ENCODE results near the gene PIK3IP1.

Gene PIK3IP1

GRCh38 chr22:31278151-31278621 lies 14.1 kb downstream of the PIK3IP1 start:
- DNase-seq, result no peak

- no peak for DNase-seq
Measured at GRCh38 chr22:31277741-31278140, 14.5 kb downstream of the PIK3IP1 start.

- DNase-seq, result no peak
Measured at GRCh38 chr22:31276426-31277167, 15.7 kb downstream of the PIK3IP1 start.

DNA sequence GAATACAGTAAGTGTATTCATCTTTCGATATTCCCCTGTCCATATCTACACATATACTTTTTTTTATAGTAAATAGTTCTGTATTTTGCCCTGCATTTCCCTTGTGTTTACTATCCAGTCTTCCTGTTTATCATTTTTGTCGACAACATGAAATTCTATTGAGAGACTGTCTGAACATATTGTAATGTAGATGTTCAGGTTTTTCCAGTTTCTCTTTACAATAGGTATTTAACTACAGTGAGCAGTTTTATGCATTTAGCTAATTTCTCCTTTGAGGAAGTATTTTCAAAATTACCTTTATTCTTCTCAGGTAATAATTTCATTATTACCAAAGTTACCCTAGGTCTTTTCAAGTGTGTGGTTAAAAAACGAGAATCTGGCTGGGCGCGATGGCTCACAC lies 16.7 kb downstream of the PIK3IP1 start:
- no peak for DNase-seq

- no peak for DNase-seq
Measured at GRCh38 chr22:31275018-31275417, 17.3 kb downstream of the PIK3IP1 start.

DNA sequence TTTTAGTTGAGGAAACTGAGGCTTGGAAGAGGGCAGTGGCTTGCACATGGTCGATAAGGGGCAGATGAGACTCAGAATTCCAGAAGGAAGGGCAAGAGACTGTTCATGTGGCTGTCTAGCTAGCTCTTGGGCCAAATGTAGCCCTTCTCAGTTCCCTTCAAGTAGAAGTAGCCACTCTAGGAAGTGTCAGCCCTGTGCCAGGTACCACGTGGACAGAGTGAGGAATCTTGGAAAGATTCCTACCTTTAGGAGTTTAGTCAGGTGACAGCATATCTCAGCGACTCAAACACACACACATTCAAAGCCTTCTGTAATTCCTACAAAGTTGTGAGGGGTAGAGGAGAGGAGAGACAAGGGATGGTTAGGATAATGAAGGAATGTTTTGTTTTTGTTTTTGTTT lies 18.3 kb downstream of the PIK3IP1 start:
- DNase-seq, result no peak

DNA sequence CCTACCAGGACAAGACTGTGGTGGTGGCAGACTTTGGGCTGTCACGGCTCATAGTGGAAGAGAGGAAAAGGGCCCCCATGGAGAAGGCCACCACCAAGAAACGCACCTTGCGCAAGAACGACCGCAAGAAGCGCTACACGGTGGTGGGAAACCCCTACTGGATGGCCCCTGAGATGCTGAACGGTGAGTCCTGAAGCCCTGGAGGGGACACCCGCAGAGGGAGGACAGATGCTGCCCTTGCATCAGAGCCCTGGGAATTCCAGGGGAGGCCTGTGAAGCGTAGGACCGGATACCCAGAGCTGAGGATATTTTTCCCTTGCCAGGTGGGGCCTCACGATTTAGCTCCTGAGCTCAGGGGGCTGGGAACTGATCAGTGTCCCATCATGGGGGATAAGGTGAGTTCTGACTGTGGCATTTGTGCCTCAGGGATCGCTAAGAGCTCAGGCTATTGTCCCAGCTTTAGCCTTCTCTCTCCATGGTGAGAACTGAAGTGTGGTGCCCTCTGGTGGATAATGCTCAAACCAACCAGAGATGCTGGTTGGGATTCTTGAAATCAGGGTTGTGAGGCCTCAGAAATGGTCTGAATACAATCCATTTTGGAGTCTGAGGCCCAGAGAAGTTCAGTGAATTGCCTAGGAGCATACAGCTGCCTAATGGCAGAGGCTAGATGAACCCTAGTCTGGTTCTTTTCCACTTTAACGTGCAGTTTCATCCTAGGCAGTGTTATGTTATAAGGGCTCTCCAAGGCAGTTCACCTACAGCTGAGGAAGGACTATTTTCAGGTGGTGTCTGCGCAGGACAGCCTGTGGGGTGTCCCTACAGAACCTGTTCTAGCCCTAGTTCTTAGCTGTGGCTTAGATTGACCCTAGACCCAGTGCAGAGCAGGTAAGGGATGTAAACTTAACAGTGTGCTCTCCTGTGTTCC lies 19.5 kb downstream of the PIK3IP1 start:
- DNase-seq, result peak; percentile 43

GRCh38 chr22:31271485-31271884 lies 20.8 kb downstream of the PIK3IP1 start:
- DNase-seq, result no peak

DNA sequence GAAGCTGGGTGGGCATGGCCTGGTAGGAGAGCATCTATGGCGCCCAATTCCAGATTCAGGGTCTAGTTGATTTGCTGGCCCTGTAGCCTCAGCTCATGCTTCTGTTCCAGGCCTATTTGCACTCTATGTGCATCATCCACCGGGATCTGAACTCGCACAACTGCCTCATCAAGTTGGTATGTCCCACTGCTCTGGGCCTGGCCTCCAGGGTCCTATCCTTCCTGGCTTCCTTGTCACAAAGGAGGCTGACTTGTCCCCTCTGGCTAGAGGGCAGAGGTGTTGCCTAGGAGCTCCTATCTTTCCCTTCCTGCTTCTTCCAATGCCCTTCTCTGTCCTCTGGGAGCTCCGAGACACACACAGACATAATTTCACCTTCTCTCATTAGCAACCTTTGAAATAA lies 21.3 kb downstream of the PIK3IP1 start:
- no peak for DNase-seq

DNA sequence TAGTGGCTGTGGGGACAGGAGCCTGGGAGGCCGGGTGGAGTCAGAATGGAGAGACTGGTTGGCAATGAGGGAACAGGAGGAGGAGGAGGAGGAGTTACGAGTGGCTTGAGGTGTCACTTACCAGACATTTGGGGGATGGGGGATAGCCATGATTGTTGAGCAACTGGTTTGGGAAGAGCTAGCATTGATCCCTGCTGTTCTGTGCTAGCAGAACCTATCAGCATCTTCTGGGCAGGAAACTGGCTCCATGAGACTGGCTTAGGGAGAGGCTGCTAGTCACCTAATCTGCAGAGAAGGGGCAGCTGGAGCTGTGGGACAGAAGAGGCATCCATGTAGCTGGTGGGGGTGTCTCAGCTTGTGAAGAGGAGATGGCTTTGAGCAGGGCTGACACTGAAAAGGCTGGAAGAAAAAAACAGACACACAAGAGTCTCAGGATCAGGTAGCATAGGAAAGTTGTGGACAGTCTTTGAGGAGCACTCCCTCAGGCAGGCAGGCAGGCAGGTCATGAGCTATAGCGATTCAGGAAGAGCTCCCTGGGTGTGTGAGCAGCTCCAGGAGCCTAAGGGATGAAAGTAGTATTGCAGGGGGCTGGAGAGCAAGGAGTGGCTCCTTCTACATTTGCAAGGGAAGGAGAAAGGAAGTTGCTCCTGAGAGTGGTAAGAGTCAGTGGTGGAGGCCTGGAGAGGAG lies 22.3 kb downstream of the PIK3IP1 start:
- no peak for DNase-seq

DNA sequence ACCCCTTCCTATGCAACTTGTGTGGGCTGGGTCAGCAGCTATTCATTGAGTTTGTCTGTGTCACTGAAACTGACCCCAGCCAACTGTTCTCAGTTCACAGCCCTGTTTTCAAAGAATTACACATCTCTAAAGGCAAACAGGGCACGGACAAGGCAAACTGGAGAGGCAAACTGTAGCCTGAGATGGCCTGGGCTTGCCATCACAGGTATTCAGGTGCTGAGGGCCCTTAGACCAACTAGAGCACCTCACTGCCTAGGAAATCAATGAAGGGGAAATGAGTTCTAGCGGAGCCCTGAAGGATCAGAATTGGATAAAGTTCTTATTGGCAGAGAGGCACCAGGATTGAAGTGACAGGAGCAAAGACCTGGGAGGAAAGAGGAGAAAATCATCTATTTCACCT lies 24.0 kb downstream of the PIK3IP1 start:
- DNase-seq, result no peak

DNA sequence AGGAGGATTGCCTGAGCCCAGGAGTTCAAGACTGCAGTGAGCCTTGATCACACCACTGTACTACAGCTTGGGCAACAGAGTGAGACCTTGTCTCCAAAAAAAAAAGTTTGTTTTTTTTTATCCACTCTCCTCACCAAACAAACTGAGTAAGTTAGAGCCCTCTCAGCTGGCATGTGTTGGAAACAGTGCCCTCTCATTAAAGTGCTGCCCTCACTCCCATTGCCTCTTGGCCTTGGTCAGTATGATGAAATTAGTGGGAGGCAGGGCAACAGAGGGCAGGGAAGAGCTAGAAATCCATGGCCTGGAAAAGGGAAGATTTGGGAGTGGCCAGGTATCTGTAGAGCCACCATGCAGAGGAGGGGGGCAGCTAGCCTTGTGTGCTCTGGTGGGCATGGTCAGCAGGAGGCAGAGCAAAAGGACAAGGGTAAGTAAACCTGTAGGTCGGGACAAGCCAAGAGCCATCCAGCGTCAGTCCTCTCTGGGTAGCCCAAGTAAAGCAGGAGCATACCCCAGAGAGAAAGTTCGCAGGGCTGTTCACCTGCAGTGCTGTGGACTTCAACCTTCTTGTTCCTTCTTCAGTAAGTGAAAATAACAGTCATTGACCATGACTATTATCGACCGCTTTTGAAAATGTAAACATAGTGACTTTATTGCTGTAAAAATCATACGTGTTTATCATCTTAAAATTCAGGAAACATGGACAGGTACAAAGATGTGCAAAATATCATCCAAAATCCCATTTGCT lies 28.2 kb downstream of the PIK3IP1 start:
- DNase-seq, result no peak

DNA sequence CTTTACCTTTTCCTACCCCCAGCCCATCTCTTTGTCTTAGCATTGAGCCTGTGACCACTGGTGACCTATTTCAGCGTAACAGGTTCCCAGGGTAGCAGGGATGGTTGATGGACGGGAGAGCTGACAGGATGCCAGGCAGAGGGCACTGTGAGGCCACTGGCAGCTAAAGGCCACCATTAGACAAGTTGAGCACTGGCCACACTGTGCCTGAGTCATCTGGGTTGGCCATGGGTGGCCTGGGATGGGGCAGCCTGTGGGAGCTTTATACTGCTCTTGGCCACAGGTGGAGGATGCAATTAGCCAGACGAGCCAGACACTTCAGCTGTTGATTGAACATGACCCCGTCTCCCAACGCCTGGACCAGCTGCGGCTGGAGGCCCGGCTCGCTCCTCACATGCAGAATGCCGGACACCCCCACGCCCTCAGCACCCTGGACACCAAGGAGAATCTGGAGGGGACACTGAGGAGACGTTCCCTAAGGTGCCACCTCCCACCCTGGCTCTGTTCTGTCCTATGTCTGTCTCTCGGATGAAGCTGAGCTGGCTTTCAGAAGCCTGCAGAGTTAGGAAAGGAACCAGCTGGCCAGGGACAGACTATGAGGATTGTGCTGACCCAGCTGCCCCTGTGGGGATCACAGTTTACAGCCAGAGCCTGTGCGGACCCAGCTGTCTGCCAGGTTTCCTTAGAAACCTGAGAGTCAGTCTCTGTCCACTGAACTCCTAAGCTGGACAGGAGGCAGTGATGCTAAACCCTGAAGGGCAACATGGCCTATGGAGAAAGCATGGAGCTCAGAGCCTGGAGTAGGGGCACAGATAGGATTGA lies 29.8 kb downstream of the PIK3IP1 start:
- no peak for DNase-seq

GRCh38 chr22:31260474-31260856 lies 31.8 kb downstream of the PIK3IP1 start:
- no peak for DNase-seq

DNA sequence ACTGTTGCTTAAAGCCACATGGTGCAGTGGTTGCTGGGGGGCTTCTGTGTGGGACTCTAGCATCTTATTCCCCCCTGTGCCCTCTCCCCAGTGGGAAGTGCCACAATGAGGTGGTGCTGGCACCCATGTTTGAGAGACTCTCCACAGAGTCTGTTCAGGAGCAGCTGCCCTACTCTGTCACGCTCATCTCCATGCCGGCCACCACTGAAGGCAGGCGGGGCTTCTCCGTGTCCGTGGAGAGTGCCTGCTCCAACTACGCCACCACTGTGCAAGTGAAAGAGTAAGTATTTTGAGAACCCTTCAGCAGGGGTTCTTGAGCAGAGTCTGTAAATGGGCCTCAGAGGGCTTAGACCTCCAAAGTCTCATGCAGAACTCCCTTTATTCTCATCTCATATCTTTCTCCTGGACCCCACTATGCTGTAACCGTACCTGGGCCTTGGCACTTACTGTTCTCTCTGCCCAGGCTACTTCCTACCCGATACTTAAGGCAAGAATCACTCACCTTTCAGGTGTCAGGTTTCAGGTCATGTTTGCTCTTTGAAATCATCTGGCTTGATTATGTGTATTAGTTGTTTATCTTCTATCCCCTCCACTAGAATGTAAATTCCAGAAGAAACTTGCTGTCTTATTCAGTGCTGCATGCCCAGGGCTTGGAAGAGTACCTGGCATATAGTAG lies 32.4 kb downstream of the PIK3IP1 start:
- DNase-seq, result no peak

GRCh38 chr22:31253949-31254348 lies 38.3 kb downstream of the PIK3IP1 start:
- no peak for DNase-seq

GRCh38 chr22:31250740-31251600 lies 41.3 kb downstream of the PIK3IP1 start:
- DNase-seq, result no peak

GRCh38 chr22:31248965-31249958 lies 43.0 kb downstream of the PIK3IP1 start:
- no peak for DNase-seq

Measured in stimulated activated CD4-positive, alpha-beta T cell treated with anti-CD3 and anti-CD28 coated beads, Interleukin-1b, Interleukin-23, amount 100 ng/mL, for 48 hours (primary cell).